MCF 10A (cell line): ENCODE results near the gene DGKD. TPM values are rescaled to one million over a fixed set of nuclear protein-coding genes. Genes with fewer than 3 reads are reported as not detected.
A peak's percentile ranks its signal among the peaks of the same experiment; 100 is the strongest.

Experiments
- BruUV-seq: library from RNA; stranded (reverse); fragments of 400-500 nt; replicated peaks from 2 replicates; lab custom pipeline; 2021; lab: Mats Ljungman, UMichigan
- CTCF ChIA-PET: fragments of 300-600 bp; sonication (Branson Sonifier 250); formaldehyde crosslinking; extraction: SDS; loops from one replicate; lab custom pipeline; 2021; ENCODE audit warnings: antibody characterized with exemption, inconsistent platforms; lab: Yijun Ruan, JAX
- POLR2A ChIA-PET: fragments of 300-600, 350-650 bp; sonication (Branson Sonifier 250); formaldehyde crosslinking; extraction: SDS; loops from one replicate; lab custom pipeline; 2020; ENCODE audit warnings: antibody characterized with exemption, inconsistent platforms; lab: Yijun Ruan, JAX
- DNase-seq: peaks from one replicate; pipeline ENCODE4 v3.0.0-alpha.2; 2018; ENCODE audit not compliant: unreplicated experiment
- H3K27ac Mint-ChIP-seq: one replicate; pipeline ENCODE4 v1.8.0; 2022; ENCODE audit warnings: mild to moderate bottlenecking, low read depth, mixed read lengths; ENCODE audit not compliant: unreplicated experiment
- H3K27me3 Mint-ChIP-seq: one replicate; pipeline ENCODE4 v1.8.0; 2022; ENCODE audit warnings: mixed read lengths; ENCODE audit not compliant: insufficient read depth, unreplicated experiment
- H3K36me3 Mint-ChIP-seq: one replicate; pipeline ENCODE4 v1.8.0; 2022; ENCODE audit warnings: mild to moderate bottlenecking, moderate library complexity, mixed read lengths; ENCODE audit not compliant: insufficient read depth, unreplicated experiment
- H3K4me1 Mint-ChIP-seq: one replicate; pipeline ENCODE4 v1.8.0; 2022; ENCODE audit warnings: mixed read lengths; ENCODE audit not compliant: insufficient read depth, unreplicated experiment
- H3K4me3 Mint-ChIP-seq: one replicate; pipeline ENCODE4 v1.8.0; 2022; ENCODE audit warnings: mild to moderate bottlenecking, moderate library complexity, mixed read lengths; ENCODE audit not compliant: unreplicated experiment
- H3K9me3 Mint-ChIP-seq: one replicate; pipeline ENCODE4 v1.8.0; 2022; ENCODE audit warnings: mixed read lengths; ENCODE audit not compliant: unreplicated experiment
- CTCF ChIP-seq: fragments of 200-600 bp; IDR thresholded peaks from one replicate; pipeline ENCODE4 v1.8.0; 2022; ENCODE audit warnings: antibody characterized with exemption, mild to moderate bottlenecking; ENCODE audit not compliant: unreplicated experiment
- intact Hi-C: fragments of 100-400 bp; cut with micrococcal nuclease; formaldehyde crosslinking; loops from 2 replicates; pipeline ENCODE4 v1.14.1; 2022
- total RNA-seq: library from RNA; stranded (reverse); gene quantifications from 2 replicates; pipeline ENCODE4 v1.2.3, GENCODE V29; 2022

DGKD gene
- total RNA-seq, 1 experiment from 2014 or later = 59.1 TPM

GRCh38 chr2:233473878-233474277 lies 119.6 kb downstream of the DGKD start:
- no peak for DNase-seq
- Mint-ChIP-seq H3K27ac (no peak overlapping the region), H3K36me3 (peaks cover 32% of the 10 kb centered on the region), H3K4me3 (no peak overlapping the region), H3K9me3 (no peaks in the 10 kb centered on the region), H3K27me3 (no peaks in the 10 kb centered on the region), H3K4me1 (no peaks in the 10 kb centered on the region)
- intact Hi-C loops = no loop called here
- TF ChIP-seq CTCF = no peak
- ChIA-PET POLR2A (no interaction called here), CTCF (interaction anchor here (0.7 kb wide), 2 partner anchors 22 to 237 kb away, joined by 3 to 4 read pairs; no protein-coding TSS in a partner anchor)
- BruUV-seq = no TSS peak

- ChIA-PET POLR2A (interaction anchor here (1.2 kb wide), 1 partner anchor 31 kb away, joined by 4 read pairs; no protein-coding TSS in a partner anchor), CTCF (interaction anchor here (0.7 kb wide), 2 partner anchors 23 to 237 kb away, joined by 3 to 4 read pairs; no protein-coding TSS in a partner anchor)
- no TSS peak for BruUV-seq
- DNase-seq = no peak
- no peak overlapping the region for H3K27ac Mint-ChIP-seq
- H3K4me3 Mint-ChIP-seq = no peak overlapping the region
- no peaks in the 10 kb centered on the region for H3K4me1 Mint-ChIP-seq
- TF ChIP-seq CTCF = no peak
- H3K36me3 Mint-ChIP-seq = peaks cover 38% of the 10 kb centered on the region
- no peaks in the 10 kb centered on the region for H3K9me3 Mint-ChIP-seq
- no peaks in the 10 kb centered on the region for H3K27me3 Mint-ChIP-seq
- intact Hi-C loops = no loop called here
Observed at GRCh38 chr2:233474308-233475160, 120.2 kb downstream of the DGKD start.

GRCh38 chr2:233476063-233476410 lies 121.7 kb downstream of the DGKD start:
- no peak for TF ChIP-seq CTCF
- Mint-ChIP-seq H3K36me3 (peaks cover 53% of the 10 kb centered on the region), H3K27me3 (no peaks in the 10 kb centered on the region), H3K4me3 (no peak overlapping the region), H3K27ac (no peak overlapping the region), H3K4me1 (peaks cover 6% of the 10 kb centered on the region), H3K9me3 (no peaks in the 10 kb centered on the region)
- intact Hi-C loops = no loop called here
- DNase-seq = no peak
- POLR2A ChIA-PET = interaction anchor here (1.2 kb wide), 1 partner anchor 33 kb away, joined by 4 read pairs; no protein-coding TSS in a partner anchor
- CTCF ChIA-PET = no interaction called here
- TSS peak; percentile 18 for BruUV-seq

GRCh38 chr2:233476651-233477547 lies 122.6 kb downstream of the DGKD start:
- POLR2A ChIA-PET = interaction anchor here (0.5 kb wide), 2 partner anchors 11 to 937 kb away, joined by 3 read pairs; no protein-coding TSS in a partner anchor
- intact Hi-C loops = no loop called here
- H3K27me3 Mint-ChIP-seq = no peaks in the 10 kb centered on the region
- H3K27ac Mint-ChIP-seq = no peak overlapping the region
- BruUV-seq = no TSS peak
- H3K4me3 Mint-ChIP-seq = no peak overlapping the region
- H3K4me1 Mint-ChIP-seq = peaks cover 6% of the 10 kb centered on the region
- CTCF ChIA-PET = interaction anchor here (0.7 kb wide), 1 partner anchor 46 kb away, joined by 3 read pairs; no protein-coding TSS in a partner anchor
- no peak for TF ChIP-seq CTCF
- peaks cover 57% of the 10 kb centered on the region for H3K36me3 Mint-ChIP-seq
- H3K9me3 Mint-ChIP-seq = no peaks in the 10 kb centered on the region
- DNase-seq = no peak
